Measurements from ENCODE around the gene ARL17A.
"Not testable (repeated sequence)": the region's sequence is repeated elsewhere in the genome, so short reads cannot be mapped to it uniquely, and the experiment has no call there.

ARL17A gene

DNA sequence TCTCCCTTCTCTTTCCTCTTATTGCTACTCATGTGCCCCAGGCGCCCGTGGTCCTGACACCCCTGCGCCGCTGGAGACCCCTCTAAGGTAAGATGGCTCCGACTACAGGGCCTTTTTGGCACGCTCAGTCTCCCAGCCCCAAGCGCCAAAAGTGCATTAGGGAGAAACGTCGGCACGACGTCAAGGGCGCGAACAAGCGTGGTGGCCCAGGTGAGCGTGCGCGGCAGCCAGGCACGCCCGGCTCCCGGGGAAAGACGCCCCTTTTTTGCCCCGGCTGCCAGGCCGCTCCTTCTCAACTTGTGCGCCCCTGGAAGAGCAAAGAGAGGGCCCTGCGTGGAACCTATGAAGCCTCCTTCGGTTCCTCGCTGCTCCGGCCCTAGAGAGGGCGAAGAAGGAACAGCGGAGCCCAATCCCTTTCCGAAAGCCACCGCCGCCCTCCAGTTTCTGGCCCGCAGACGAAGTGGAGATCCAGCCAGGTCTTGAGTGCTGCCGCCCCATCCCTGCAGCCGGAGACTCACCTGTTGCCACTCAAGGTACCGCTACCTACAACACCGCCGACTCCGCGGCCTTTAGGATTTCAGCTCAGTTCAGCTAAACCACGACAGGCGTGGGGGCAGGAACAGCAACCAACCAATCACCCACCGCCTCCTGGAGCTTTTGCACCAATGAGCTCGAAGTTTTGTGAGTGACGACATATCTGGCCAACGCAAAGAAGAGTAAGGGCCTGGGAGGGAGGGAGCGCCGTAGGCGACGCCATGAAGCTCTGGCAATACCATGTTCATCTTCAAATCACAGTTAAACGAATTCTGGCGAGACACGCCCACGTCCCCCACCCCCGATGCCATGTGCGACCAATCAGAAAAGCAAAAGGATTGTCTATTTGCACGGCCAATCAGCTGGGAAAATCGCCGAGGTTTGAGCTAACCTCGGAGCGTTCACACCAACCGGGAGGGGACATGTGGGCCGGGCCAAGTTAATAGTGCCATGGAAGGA lies at the start of gene ARL17A:
TSS of gene ARL17A (minus strand) at position 609 of the 993 bp plus-strand sequence. CDS start 3,369 bp downstream, outside the sequence.
- not testable (repeated sequence) for H3K4me3 ChIP-seq (replicated peaks; ENCODE audit: low read depth, low read length)

DNA sequence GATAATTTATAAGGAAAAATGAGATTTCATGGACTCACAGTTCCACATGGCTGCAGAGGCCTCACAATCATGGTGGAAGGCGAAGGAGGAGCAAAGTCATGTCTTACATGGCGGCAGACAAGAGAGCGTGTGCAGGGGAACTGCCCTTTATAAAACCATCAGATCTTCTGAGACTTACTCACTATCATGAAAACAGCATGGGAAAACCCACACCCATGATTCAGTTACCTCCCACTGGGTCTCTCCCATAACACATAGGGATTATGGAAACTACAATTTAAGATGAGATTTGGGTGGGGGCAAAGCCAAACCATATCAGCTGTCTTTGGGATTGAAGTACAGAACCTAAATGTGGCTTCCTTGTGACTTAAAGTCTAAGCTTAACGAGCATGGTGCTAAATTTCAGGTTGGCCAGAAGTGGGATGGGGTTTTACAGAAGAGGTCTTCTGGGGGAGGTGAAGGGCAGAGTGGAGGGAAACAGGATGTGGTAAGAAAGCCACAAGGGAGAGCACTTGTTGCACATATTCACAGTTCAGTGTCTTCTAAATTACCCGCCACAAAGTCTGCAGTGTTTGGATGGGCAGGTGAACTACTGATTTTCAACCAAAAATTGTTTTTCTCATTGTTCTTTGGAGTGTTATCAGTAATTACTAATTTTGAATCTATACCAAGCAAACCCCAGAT lies 49.4 kb upstream of the ARL17A start:
- DNase-seq (ENCODE audit: extremely low read depth, insufficient read length); H3K36me3 ChIP-seq (ENCODE audit: control insufficient read depth, insufficient read depth, low read length); H3K27me3 ChIP-seq (replicated peaks; ENCODE audit: control insufficient read depth, insufficient read depth, low read length); H3K4me3 ChIP-seq (replicated peaks; ENCODE audit: low read depth, low read length): not testable (repeated sequence)

More for the DNA sequence above, at the start of gene ARL17A:
- H3K36me3 ChIP-seq (ENCODE audit: control insufficient read depth, insufficient read depth, low read length); DNase-seq (ENCODE audit: extremely low read depth, insufficient read length); H3K27me3 ChIP-seq (replicated peaks; ENCODE audit: control insufficient read depth, insufficient read depth, low read length): not testable (repeated sequence)

DNA sequence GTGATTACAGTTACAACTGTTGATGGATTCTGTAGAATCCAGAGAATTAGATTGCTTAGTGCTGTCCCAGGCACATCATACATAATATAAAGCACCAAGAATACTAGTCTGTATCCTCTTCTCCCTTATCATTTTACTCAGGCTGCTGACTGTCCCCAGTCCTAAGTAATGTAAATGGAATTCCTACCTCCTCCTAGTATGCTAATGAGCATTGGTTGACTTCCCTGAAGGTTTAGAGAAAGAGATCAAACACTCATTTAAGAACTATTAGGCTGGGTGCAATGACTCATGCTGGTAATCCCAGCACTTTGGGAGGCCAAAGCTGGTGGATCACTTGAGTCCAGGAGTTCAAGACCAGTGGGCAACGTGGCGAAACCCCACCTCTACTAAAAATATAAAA lies 48.0 kb upstream of the ARL17A start:
- not testable (repeated sequence) for DNase-seq (ENCODE audit: extremely low read depth, insufficient read length); H3K36me3 ChIP-seq (ENCODE audit: control insufficient read depth, insufficient read depth, low read length); H3K27me3 ChIP-seq (replicated peaks; ENCODE audit: control insufficient read depth, insufficient read depth, low read length); H3K4me3 ChIP-seq (replicated peaks; ENCODE audit: low read depth, low read length)

DNA sequence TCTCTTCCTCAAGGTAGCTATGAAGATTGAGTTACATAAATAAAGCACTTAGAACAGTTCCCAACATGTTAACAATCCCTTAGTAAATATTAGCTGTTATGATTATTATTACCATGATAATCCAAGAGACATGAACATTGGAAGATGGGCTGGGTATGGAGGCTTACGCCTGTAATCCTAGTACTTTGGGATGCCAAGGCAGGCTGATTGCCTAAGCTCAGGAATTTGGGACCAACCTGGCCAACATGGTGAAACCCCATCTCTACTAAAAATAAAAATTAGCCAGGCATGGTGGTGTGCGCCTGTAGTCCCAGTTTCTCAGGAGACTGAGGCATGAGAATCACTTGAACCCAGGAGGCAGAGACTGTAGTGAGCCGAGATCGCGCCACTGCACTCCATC lies 45.2 kb upstream of the ARL17A start:
- H3K36me3 ChIP-seq (ENCODE audit: control insufficient read depth, insufficient read depth, low read length); H3K4me3 ChIP-seq (replicated peaks; ENCODE audit: low read depth, low read length); H3K27me3 ChIP-seq (replicated peaks; ENCODE audit: control insufficient read depth, insufficient read depth, low read length); DNase-seq (ENCODE audit: extremely low read depth, insufficient read length): not testable (repeated sequence)

DNA sequence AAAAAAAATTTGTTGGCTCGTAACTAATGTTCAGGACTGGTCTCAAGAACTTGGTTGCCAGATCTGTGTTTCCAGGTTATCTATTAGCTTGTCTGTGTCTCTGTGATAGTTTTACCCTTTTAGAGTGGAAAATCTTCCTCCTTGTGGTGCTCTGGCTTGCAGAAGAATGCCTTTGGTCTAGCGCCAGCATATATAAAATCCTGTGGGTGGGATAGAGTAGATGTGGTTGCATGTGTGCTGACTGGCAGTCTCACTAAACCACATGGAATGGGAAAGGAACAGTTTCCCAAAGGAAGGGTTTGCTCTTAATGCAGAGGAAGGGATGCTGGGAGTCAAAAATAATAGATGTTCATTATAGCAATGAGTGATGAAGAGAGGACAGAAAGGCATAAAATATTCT lies 44.3 kb upstream of the ARL17A start:
- DNase-seq (ENCODE audit: extremely low read depth, insufficient read length); H3K4me3 ChIP-seq (replicated peaks; ENCODE audit: low read depth, low read length); H3K27me3 ChIP-seq (replicated peaks; ENCODE audit: control insufficient read depth, insufficient read depth, low read length); H3K36me3 ChIP-seq (ENCODE audit: control insufficient read depth, insufficient read depth, low read length): not testable (repeated sequence)

DNA sequence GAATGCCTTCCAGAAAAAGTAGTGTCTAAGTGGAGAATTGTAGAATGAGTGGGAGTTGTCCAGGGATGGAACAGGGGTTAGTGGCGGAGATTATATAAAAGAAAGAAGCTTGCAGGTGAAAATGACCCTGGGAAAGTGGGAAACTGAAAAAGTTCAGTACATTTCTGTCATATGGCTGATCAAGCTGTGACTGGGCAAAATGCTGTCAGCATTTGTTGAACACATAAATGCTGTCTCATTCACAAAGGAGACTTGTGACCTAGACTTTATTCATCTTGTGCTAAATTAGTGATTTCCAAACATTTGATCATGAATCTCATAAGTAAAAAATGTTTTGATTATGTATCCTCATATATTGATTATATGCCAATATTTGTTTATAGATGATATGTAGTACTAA lies 39.5 kb upstream of the ARL17A start:
- H3K4me3 ChIP-seq (replicated peaks; ENCODE audit: low read depth, low read length); H3K36me3 ChIP-seq (ENCODE audit: control insufficient read depth, insufficient read depth, low read length); DNase-seq (ENCODE audit: extremely low read depth, insufficient read length); H3K27me3 ChIP-seq (replicated peaks; ENCODE audit: control insufficient read depth, insufficient read depth, low read length): not testable (repeated sequence)

DNA sequence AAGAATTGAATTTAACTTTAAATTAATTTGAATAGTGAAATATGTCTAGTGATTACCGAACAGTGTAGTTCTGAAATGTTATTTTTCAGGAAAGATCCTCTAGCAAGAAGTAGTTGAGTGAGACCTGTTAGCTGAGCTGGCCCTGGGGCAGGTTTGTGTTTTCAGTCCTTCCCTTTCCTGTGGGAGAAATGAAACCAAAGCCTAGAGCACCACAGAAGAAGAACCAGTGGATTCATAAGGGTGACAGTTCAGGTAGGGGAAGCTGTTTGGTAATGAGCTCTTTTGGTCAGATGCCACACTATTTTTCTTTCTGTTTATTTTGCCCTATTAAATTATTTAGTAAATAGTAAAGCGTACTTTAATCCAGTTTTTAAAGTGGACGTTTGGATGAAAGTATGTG lies 37.6 kb upstream of the ARL17A start:
- H3K4me3 ChIP-seq (replicated peaks; ENCODE audit: low read depth, low read length); H3K27me3 ChIP-seq (replicated peaks; ENCODE audit: control insufficient read depth, insufficient read depth, low read length); H3K36me3 ChIP-seq (ENCODE audit: control insufficient read depth, insufficient read depth, low read length); DNase-seq (ENCODE audit: extremely low read depth, insufficient read length): not testable (repeated sequence)

DNA sequence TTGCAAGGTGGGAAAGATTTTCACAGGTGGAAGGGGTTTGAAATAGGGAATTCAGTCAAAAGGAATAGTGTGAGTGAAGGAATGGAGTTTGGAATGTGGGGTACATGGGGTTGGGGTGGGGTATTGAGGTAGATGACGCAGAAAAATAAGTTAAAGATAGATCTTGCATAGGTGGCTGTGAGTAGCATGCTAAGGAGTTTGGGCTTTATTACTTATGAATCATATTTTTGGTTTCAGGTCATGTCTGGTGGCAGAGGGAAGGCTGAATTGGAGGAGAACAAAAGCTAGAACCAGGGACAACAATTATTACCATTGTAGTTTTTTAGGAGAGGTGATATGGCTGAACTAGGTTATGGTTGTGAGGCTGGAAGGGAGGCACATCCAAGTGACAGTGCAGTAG lies 34.4 kb upstream of the ARL17A start:
- not testable (repeated sequence) for DNase-seq (ENCODE audit: extremely low read depth, insufficient read length); H3K36me3 ChIP-seq (ENCODE audit: control insufficient read depth, insufficient read depth, low read length); H3K27me3 ChIP-seq (replicated peaks; ENCODE audit: control insufficient read depth, insufficient read depth, low read length); H3K4me3 ChIP-seq (replicated peaks; ENCODE audit: low read depth, low read length)

DNA sequence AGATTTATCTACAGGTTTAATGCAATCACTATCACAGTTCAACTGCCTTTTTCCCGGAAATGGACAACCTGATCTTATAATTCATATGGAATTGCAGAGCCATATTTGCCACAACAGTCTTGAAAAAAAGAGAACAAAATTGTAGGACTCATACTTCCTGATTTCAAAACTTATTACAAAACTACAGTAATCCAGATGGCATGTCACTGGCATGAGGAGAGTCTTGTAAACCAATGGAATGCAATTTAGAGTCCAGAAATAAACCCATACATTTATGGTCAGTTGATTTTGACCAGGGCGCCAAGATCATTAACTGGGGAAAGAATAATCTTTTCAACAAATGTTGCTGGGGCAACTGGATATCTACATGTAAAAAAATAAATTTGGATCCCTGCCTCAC lies 31.8 kb upstream of the ARL17A start:
- not testable (repeated sequence) for H3K36me3 ChIP-seq (ENCODE audit: control insufficient read depth, insufficient read depth, low read length); DNase-seq (ENCODE audit: extremely low read depth, insufficient read length); H3K27me3 ChIP-seq (replicated peaks; ENCODE audit: control insufficient read depth, insufficient read depth, low read length); H3K4me3 ChIP-seq (replicated peaks; ENCODE audit: low read depth, low read length)

DNA sequence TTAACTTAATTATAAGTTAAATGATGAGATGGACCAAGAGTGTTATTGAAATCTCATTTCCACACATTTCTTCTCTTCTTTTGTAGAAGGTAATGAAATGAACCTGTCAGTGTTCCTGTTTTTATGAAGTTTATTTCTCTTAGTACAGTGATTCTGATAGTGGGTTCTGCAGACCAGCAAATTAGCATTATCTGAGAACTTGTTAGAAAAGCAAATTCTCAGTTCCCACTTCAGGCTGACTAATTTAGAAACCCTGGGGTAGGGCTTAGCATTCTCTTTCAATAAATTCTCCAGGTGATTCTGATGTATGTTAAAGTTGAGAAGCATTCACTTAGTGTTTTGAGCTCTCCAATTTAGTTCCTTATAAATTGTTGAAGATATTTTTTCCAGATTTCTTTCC lies 23.6 kb upstream of the ARL17A start:
- DNase-seq (ENCODE audit: extremely low read depth, insufficient read length); H3K27me3 ChIP-seq (replicated peaks; ENCODE audit: control insufficient read depth, insufficient read depth, low read length); H3K36me3 ChIP-seq (ENCODE audit: control insufficient read depth, insufficient read depth, low read length); H3K4me3 ChIP-seq (replicated peaks; ENCODE audit: low read depth, low read length): not testable (repeated sequence)

DNA sequence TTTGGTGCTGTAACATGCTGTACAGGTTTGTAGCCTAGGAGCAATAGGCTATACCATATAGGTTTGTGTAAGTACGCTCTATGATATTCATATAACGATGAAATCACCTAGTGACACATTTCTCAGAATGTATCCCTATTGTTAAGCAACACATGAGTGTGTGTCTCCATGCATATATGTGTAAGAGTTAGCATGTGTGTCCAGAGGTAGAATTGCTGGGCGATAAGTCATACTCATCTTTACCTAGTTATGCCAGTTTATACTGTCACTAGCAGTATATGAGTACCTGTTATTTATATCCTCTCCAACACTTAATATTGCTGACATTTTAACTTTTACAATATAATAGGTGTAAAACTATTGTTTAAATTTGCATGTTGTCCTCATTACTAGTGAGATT lies 21.3 kb upstream of the ARL17A start:
- not testable (repeated sequence) for H3K27me3 ChIP-seq (replicated peaks; ENCODE audit: control insufficient read depth, insufficient read depth, low read length); DNase-seq (ENCODE audit: extremely low read depth, insufficient read length); H3K4me3 ChIP-seq (replicated peaks; ENCODE audit: low read depth, low read length); H3K36me3 ChIP-seq (ENCODE audit: control insufficient read depth, insufficient read depth, low read length)

DNA sequence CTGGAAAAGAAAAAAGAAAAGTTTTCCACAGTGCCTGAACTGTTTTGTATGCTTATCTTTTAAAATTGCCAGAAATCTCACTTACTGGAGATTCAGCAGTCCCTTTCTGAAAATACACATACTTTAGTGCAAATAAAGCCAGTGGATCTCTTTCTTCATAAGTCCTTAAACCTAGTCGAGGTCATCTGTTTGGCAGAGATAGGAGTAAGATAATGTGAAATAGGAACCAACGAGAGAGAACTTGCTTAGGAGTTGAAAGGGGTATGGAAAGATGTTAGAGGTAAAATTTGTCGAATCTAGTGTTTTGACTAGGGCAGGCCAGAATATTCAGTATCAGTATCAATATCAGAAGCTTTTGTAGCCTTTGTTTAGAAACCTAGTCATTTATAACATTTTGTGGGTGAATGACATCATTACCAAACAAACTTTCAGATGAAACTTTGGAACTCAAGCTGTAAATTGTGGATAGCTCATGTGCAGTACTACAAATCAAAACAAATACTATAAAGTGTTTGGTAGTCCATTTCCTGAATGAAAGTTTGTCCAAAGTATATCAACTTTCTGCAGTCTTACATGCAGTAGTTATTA lies 18.9 kb upstream of the ARL17A start:
- not testable (repeated sequence) for H3K36me3 ChIP-seq (ENCODE audit: control insufficient read depth, insufficient read depth, low read length); DNase-seq (ENCODE audit: extremely low read depth, insufficient read length)

DNA sequence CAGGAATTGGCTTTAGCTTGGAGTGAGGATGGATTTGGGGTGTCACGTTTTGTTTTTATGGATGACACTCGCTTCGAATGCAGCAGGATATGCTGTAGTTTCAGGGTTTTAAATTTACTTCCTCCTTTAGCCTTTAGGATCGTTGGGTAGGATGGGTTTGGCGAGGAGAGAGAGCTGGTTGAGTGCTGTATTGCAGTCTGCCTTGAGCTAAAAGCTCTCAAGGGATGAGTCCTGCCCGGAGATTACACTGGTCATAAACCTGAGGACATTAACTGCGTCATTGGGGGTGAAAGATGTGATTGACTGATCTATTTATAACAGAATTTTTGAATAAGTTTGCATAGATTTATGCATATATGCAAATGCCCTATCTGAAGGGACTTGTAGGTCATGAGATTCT lies 11.8 kb upstream of the ARL17A start:
- H3K4me3 ChIP-seq (replicated peaks; ENCODE audit: low read depth, low read length); H3K36me3 ChIP-seq (ENCODE audit: control insufficient read depth, insufficient read depth, low read length); DNase-seq (ENCODE audit: extremely low read depth, insufficient read length); H3K27me3 ChIP-seq (replicated peaks; ENCODE audit: control insufficient read depth, insufficient read depth, low read length): not testable (repeated sequence)

More for the DNA sequence above, 18.9 kb upstream of the ARL17A start:
- not testable (repeated sequence) for H3K4me3 ChIP-seq (replicated peaks; ENCODE audit: low read depth, low read length); H3K27me3 ChIP-seq (replicated peaks; ENCODE audit: control insufficient read depth, insufficient read depth, low read length)

Data from GM06990 (cell line).